Measurements from ENCODE around the gene KLF12.

Gene KLF12

GRCh38 chr13:74134221-74134776, at the start of gene KLF12:
Gene KLF12, minus strand, starts transcription at chr13:74134404.
- Histone ChIP-seq H3K27me3 (ENCODE audit: control insufficient read depth in 1 of 2, insufficient read depth in 2 of 2, low read length in 2 of 2) (no peaks in the 10 kb centered on the region), H3K9ac (ENCODE audit: low read length in 2 of 2) (peak within 1 kb of the TSS; percentile 71 to 81), H3K4me1 (ENCODE audit: control insufficient read depth, insufficient read depth, low read length) (peaks cover 7% of the 10 kb centered on the region), H3K4me3 (ENCODE audit: low read length in 2 of 2) (peak within 1 kb of the TSS; percentile 88 to 92), H3K9me3 (ENCODE audit: control insufficient read depth in 2 of 2, low read length in 2 of 2) (no peaks in the 10 kb centered on the region), H3K27ac (ENCODE audit: low read length) (peak within 1 kb of the TSS; percentile 92), H3K36me3 (ENCODE audit: control insufficient read depth in 2 of 2, insufficient read depth in 2 of 2, low read length in 2 of 2) (no peaks in the 10 kb centered on the region)

- Histone ChIP-seq H3K27ac (ENCODE audit: low read length) (no peak overlapping the region), H3K27me3 (ENCODE audit: control insufficient read depth in 1 of 2, insufficient read depth in 2 of 2, low read length in 2 of 2) (no peaks in the 10 kb centered on the region), H3K9me3 (ENCODE audit: control insufficient read depth in 2 of 2, low read length in 2 of 2) (no peaks in the 10 kb centered on the region), H3K4me3 (ENCODE audit: low read length in 2 of 2) (no peak overlapping the region), H3K4me1 (ENCODE audit: control insufficient read depth, insufficient read depth, low read length) (no peaks in the 10 kb centered on the region), H3K36me3 (ENCODE audit: control insufficient read depth in 2 of 2, insufficient read depth in 2 of 2, low read length in 2 of 2) (no peaks in the 10 kb centered on the region), H3K9ac (ENCODE audit: low read length in 2 of 2) (no peak overlapping the region)
Measured at GRCh38 chr13:74182491-74182890, 48.3 kb upstream of the KLF12 start.

DNA sequence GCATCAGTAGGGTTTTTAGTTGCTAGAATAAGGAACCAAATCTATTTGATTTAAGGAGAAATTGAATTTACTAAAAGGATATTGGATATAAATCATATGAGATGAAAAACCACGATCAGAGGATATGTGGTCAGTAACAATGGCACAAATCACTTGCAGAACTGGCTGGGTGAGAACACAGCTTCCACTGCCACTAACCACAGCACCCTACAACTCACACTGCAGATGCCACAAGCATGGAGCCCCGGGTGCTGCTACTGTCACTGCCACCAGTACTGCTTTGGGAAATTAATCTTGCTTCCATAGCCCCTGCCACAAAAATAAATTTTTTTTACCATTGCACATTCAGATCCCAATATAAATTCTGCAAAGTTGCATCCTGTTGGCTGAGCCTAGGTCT, 40.6 kb upstream of the KLF12 start:
- Histone ChIP-seq H3K4me3 (ENCODE audit: low read length in 2 of 2) (no peak overlapping the region), H3K9me3 (ENCODE audit: control insufficient read depth in 2 of 2, low read length in 2 of 2) (no peaks in the 10 kb centered on the region), H3K27me3 (ENCODE audit: control insufficient read depth in 1 of 2, insufficient read depth in 2 of 2, low read length in 2 of 2) (peaks cover 0 to 3% of the 10 kb centered on the region in 2 donors), H3K9ac (ENCODE audit: low read length in 2 of 2) (no peak overlapping the region), H3K4me1 (ENCODE audit: control insufficient read depth, insufficient read depth, low read length) (no peaks in the 10 kb centered on the region), H3K27ac (ENCODE audit: low read length) (no peak overlapping the region), H3K36me3 (ENCODE audit: control insufficient read depth in 2 of 2, insufficient read depth in 2 of 2, low read length in 2 of 2) (no peaks in the 10 kb centered on the region)

- no peaks in the 10 kb centered on the region for H3K4me1 ChIP-seq (ENCODE audit: control insufficient read depth, insufficient read depth, low read length)
- H3K4me3 ChIP-seq (ENCODE audit: low read length in 2 of 2) = no peak overlapping the region
- H3K9me3 ChIP-seq (ENCODE audit: control insufficient read depth in 2 of 2, low read length in 2 of 2) = no peaks in the 10 kb centered on the region
- H3K27ac ChIP-seq (ENCODE audit: low read length) = no peak overlapping the region
- H3K36me3 ChIP-seq (ENCODE audit: control insufficient read depth in 2 of 2, insufficient read depth in 2 of 2, low read length in 2 of 2) = no peaks in the 10 kb centered on the region
- H3K9ac ChIP-seq (ENCODE audit: low read length in 2 of 2) = no peak overlapping the region
- peaks cover 0 to 3% of the 10 kb centered on the region in 2 donors for H3K27me3 ChIP-seq (ENCODE audit: control insufficient read depth in 1 of 2, insufficient read depth in 2 of 2, low read length in 2 of 2)
Measured at GRCh38 chr13:74173822-74174221, 39.6 kb upstream of the KLF12 start.

- no peaks in the 10 kb centered on the region for H3K9me3 ChIP-seq (ENCODE audit: control insufficient read depth in 2 of 2, low read length in 2 of 2)
- H3K27me3 ChIP-seq (ENCODE audit: control insufficient read depth in 1 of 2, insufficient read depth in 2 of 2, low read length in 2 of 2) = peaks cover 0 to 3% of the 10 kb centered on the region in 2 donors
- no peak overlapping the region for H3K27ac ChIP-seq (ENCODE audit: low read length)
- H3K36me3 ChIP-seq (ENCODE audit: control insufficient read depth in 2 of 2, insufficient read depth in 2 of 2, low read length in 2 of 2) = no peaks in the 10 kb centered on the region
- H3K9ac ChIP-seq (ENCODE audit: low read length in 2 of 2) = no peak overlapping the region
- no peaks in the 10 kb centered on the region for H3K4me1 ChIP-seq (ENCODE audit: control insufficient read depth, insufficient read depth, low read length)
- no peak overlapping the region for H3K4me3 ChIP-seq (ENCODE audit: low read length in 2 of 2)
Measured at GRCh38 chr13:74171641-74172040, 37.4 kb upstream of the KLF12 start.

GRCh38 chr13:74169676-74170075, 35.5 kb upstream of the KLF12 start:
- H3K4me3 ChIP-seq (ENCODE audit: low read length in 2 of 2) = no peak overlapping the region
- H3K4me1 ChIP-seq (ENCODE audit: control insufficient read depth, insufficient read depth, low read length) = no peaks in the 10 kb centered on the region
- H3K9ac ChIP-seq (ENCODE audit: low read length in 2 of 2) = no peak overlapping the region
- H3K27me3 ChIP-seq (ENCODE audit: control insufficient read depth in 1 of 2, insufficient read depth in 2 of 2, low read length in 2 of 2) = peaks cover 0 to 3% of the 10 kb centered on the region in 2 donors
- H3K9me3 ChIP-seq (ENCODE audit: control insufficient read depth in 2 of 2, low read length in 2 of 2) = no peaks in the 10 kb centered on the region
- H3K27ac ChIP-seq (ENCODE audit: low read length) = no peak overlapping the region
- no peaks in the 10 kb centered on the region for H3K36me3 ChIP-seq (ENCODE audit: control insufficient read depth in 2 of 2, insufficient read depth in 2 of 2, low read length in 2 of 2)

DNA sequence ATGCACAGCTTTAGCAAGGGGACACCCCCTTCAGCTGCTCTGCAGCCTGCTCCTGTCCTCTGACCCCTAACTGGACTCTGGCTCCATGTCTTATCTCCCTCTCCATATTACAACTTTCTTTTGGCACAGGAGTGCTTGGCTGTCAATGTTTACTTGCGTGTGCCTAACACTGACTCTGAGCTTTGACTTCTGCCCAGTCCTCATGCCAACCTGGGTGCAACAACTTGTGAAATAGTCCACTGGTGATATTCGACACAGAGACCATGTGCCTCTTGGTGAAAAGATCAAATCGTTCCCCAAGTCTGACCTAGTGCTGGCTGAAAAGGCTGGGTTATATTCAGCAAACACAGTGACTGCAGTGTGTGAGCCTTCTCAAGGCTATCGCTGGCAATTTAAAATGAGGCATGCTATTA, 34.1 kb upstream of the KLF12 start:
- H3K36me3 ChIP-seq (ENCODE audit: control insufficient read depth in 2 of 2, insufficient read depth in 2 of 2, low read length in 2 of 2) = no peaks in the 10 kb centered on the region
- no peaks in the 10 kb centered on the region for H3K4me1 ChIP-seq (ENCODE audit: control insufficient read depth, insufficient read depth, low read length)
- no peak overlapping the region for H3K9ac ChIP-seq (ENCODE audit: low read length in 2 of 2)
- no peaks in the 10 kb centered on the region for H3K9me3 ChIP-seq (ENCODE audit: control insufficient read depth in 2 of 2, low read length in 2 of 2)
- peaks cover 0 to 3% of the 10 kb centered on the region in 2 donors for H3K27me3 ChIP-seq (ENCODE audit: control insufficient read depth in 1 of 2, insufficient read depth in 2 of 2, low read length in 2 of 2)
- H3K27ac ChIP-seq (ENCODE audit: low read length) = no peak overlapping the region
- H3K4me3 ChIP-seq (ENCODE audit: low read length in 2 of 2) = no peak overlapping the region

DNA sequence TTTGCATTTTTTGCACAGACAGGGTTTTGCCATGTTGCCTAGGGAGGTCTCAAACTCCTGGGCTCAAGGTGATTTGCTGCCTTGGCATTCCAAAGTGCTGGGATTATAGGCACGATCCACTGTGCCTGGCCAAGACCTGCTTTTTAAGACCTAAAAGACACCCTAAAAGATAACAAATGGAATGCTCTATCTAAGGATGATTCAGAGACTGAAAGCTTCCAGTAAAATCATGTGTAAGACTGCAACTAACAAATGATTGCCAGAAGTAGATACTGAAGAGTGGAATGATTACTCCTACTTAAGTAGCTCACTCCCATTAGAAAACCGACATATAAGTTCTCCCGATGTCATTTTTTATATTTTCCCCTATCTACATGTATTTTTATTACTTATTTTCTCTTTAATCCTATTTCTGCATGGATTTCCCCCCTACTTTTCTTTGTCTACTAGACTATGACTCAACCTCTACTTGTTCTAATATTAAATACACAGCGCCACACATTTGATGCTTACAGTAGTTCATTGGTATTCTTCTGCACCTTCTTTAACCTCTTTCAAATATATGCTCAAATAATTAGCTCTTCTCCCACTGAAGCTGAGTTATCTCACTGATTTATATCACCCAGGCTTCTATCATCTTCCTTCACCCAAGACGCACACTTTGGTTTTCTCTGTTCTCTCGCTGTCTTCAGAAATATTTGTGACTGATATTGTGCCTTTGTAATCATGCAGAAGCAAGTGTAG, 32.2 kb upstream of the KLF12 start:
- Histone ChIP-seq H3K27me3 (ENCODE audit: control insufficient read depth in 1 of 2, insufficient read depth in 2 of 2, low read length in 2 of 2) (peaks cover 0 to 3% of the 10 kb centered on the region in 2 donors), H3K36me3 (ENCODE audit: control insufficient read depth in 2 of 2, insufficient read depth in 2 of 2, low read length in 2 of 2) (no peaks in the 10 kb centered on the region), H3K4me3 (ENCODE audit: low read length in 2 of 2) (no peak overlapping the region), H3K9me3 (ENCODE audit: control insufficient read depth in 2 of 2, low read length in 2 of 2) (no peaks in the 10 kb centered on the region), H3K27ac (ENCODE audit: low read length) (no peak overlapping the region), H3K9ac (ENCODE audit: low read length in 2 of 2) (no peak overlapping the region), H3K4me1 (ENCODE audit: control insufficient read depth, insufficient read depth, low read length) (no peaks in the 10 kb centered on the region)

- Histone ChIP-seq H3K4me1 (ENCODE audit: control insufficient read depth, insufficient read depth, low read length) (peaks cover 4% of the 10 kb centered on the region), H3K27me3 (ENCODE audit: control insufficient read depth in 1 of 2, insufficient read depth in 2 of 2, low read length in 2 of 2) (no peaks in the 10 kb centered on the region), H3K36me3 (ENCODE audit: control insufficient read depth in 2 of 2, insufficient read depth in 2 of 2, low read length in 2 of 2) (no peaks in the 10 kb centered on the region), H3K9me3 (ENCODE audit: control insufficient read depth in 2 of 2, low read length in 2 of 2) (no peaks in the 10 kb centered on the region), H3K9ac (ENCODE audit: low read length in 2 of 2) (no peak overlapping the region), H3K27ac (ENCODE audit: low read length) (no peak overlapping the region), H3K4me3 (ENCODE audit: low read length in 2 of 2) (no peak overlapping the region)
Measured at GRCh38 chr13:74162782-74163181, 28.6 kb upstream of the KLF12 start.

GRCh38 chr13:74162135-74162534, 27.9 kb upstream of the KLF12 start:
- H3K9ac ChIP-seq (ENCODE audit: low read length in 2 of 2) = no peak overlapping the region
- no peak overlapping the region for H3K27ac ChIP-seq (ENCODE audit: low read length)
- no peak overlapping the region for H3K4me3 ChIP-seq (ENCODE audit: low read length in 2 of 2)
- no peaks in the 10 kb centered on the region for H3K36me3 ChIP-seq (ENCODE audit: control insufficient read depth in 2 of 2, insufficient read depth in 2 of 2, low read length in 2 of 2)
- H3K27me3 ChIP-seq (ENCODE audit: control insufficient read depth in 1 of 2, insufficient read depth in 2 of 2, low read length in 2 of 2) = no peaks in the 10 kb centered on the region
- no peaks in the 10 kb centered on the region for H3K9me3 ChIP-seq (ENCODE audit: control insufficient read depth in 2 of 2, low read length in 2 of 2)
- peaks cover 5% of the 10 kb centered on the region for H3K4me1 ChIP-seq (ENCODE audit: control insufficient read depth, insufficient read depth, low read length)

Data from stomach smooth muscle (tissue), 2 donors.